Activated T-helper 1 cell treated with Interleukin-2 at 50 U/mL for 16 hours (primary cell): ENCODE results near the gene TSPAN32.

ENCODE experiments used
- DNase-seq: peaks from one replicate; pipeline ENCODE4 v3.0.0-alpha.2; 2020; ENCODE audit warnings: low read depth

TSPAN32 gene

GRCh38 chr11:2304506-2305139 lies 2.8 kb downstream of the TSPAN32 start:
- DNase-seq: no peak

- peak; percentile 71 for DNase-seq
These were observed 3.4 kb downstream of the TSPAN32 start for GRCh38 chr11:2305140-2305778.

- no peak for DNase-seq
These were observed 4.1 kb downstream of the TSPAN32 start for GRCh38 chr11:2305788-2306451.

GRCh38 chr11:2306452-2306823 lies 4.6 kb downstream of the TSPAN32 start:
- DNase-seq: no peak

GRCh38 chr11:2306877-2307500 lies 5.2 kb downstream of the TSPAN32 start:
- no peak for DNase-seq

- DNase-seq: no peak
These were observed 5.9 kb downstream of the TSPAN32 start for GRCh38 chr11:2307501-2308331.

- DNase-seq: no peak
These were observed 6.9 kb downstream of the TSPAN32 start for GRCh38 chr11:2308713-2309112.

- no peak for DNase-seq
These were observed 7.6 kb downstream of the TSPAN32 start for GRCh38 chr11:2309251-2310072.

GRCh38 chr11:2310073-2310785 lies 8.4 kb downstream of the TSPAN32 start:
- DNase-seq: no peak

- no peak for DNase-seq
These were observed 9.1 kb downstream of the TSPAN32 start for GRCh38 chr11:2310786-2311352.

- DNase-seq: no peak
These were observed 9.7 kb downstream of the TSPAN32 start for GRCh38 chr11:2311353-2312133.

GRCh38 chr11:2312232-2313042 lies 10.6 kb downstream of the TSPAN32 start:
- DNase-seq: no peak

- DNase-seq: no peak
These were observed 11.5 kb downstream of the TSPAN32 start for GRCh38 chr11:2313051-2313951.

GRCh38 chr11:2314136-2314524 lies 12.3 kb downstream of the TSPAN32 start:
- DNase-seq: no peak

- no peak for DNase-seq
These were observed 12.9 kb downstream of the TSPAN32 start for GRCh38 chr11:2314525-2315394.

GRCh38 chr11:2315395-2316168 lies 13.8 kb downstream of the TSPAN32 start:
- DNase-seq: no peak
